ENCODE results near the gene TSN.
"Not testable (repeated sequence)": the region's sequence is repeated elsewhere in the genome, so short reads cannot be mapped to it uniquely, and the experiment has no call there.

DNA sequence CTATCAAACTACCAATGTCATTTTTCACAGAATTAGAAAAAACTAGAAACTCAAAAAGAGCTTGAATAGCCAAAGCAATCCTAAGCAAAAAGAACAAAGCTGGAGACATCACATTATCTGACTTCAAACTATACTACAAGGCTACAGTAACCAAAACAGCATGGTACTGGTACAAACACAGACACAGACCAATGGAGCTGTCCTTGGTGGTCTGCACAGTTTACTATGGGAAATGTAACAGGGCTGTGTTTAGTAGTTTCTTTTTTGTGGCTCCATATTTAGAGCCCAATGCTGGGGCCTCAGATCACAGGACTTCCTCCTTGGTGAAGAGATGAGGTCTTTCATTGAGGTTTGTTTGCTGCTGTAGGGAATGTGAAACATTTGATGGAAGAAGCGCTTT, 61.9 kb downstream of the TSN start:
- TF ChIP-seq, protein P1, sequence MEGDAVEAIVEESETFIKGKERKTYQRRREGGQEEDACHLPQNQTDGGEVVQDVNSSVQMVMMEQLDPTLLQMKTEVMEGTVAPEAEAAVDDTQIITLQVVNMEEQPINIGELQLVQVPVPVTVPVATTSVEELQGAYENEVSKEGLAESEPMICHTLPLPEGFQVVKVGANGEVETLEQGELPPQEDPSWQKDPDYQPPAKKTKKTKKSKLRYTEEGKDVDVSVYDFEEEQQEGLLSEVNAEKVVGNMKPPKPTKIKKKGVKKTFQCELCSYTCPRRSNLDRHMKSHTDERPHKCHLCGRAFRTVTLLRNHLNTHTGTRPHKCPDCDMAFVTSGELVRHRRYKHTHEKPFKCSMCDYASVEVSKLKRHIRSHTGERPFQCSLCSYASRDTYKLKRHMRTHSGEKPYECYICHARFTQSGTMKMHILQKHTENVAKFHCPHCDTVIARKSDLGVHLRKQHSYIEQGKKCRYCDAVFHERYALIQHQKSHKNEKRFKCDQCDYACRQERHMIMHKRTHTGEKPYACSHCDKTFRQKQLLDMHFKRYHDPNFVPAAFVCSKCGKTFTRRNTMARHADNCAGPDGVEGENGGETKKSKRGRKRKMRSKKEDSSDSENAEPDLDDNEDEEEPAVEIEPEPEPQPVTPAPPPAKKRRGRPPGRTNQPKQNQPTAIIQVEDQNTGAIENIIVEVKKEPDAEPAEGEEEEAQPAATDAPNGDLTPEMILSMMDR (IDR thresholded peaks at IDR 0.05), result not testable (repeated sequence)
- TF ChIP-seq ZFX (IDR thresholded peaks at IDR 0.05; ENCODE audit: borderline replicate concordance), result not testable (repeated sequence)

Data from 22Rv1 (cell line).